T47D (cell line): Measurements from ENCODE around the gene FBH1.
A peak's percentile ranks its signal among the peaks of the same experiment; 100 is the strongest.
"Not testable (repeated sequence)": the region's sequence is repeated elsewhere in the genome, so short reads cannot be mapped to it uniquely, and the experiment has no call there.

Source experiments
- DNase-seq, 2 experiments: peaks; one replicate each; pipeline versions ENCODE4 v3.0.0 to v3.0.0-alpha.2; 2011 to 2012; ENCODE audit warnings: low read depth in 1 of 2, low spot score in 1 of 2
- JUND ChIP-seq: IDR thresholded peaks from 2 replicates; pipeline ENCODE4 v1.6.1; 2012; ENCODE audit warnings: low read depth
- in situ Hi-C: cut with HindIII; loops from 2 replicates; pipeline ENCODE4 v1.10.0; 2016; ENCODE audit warnings: low sequenced_read_pairs, low pct_unique_long_range_greater_than_20kb

Gene FBH1

DNA sequence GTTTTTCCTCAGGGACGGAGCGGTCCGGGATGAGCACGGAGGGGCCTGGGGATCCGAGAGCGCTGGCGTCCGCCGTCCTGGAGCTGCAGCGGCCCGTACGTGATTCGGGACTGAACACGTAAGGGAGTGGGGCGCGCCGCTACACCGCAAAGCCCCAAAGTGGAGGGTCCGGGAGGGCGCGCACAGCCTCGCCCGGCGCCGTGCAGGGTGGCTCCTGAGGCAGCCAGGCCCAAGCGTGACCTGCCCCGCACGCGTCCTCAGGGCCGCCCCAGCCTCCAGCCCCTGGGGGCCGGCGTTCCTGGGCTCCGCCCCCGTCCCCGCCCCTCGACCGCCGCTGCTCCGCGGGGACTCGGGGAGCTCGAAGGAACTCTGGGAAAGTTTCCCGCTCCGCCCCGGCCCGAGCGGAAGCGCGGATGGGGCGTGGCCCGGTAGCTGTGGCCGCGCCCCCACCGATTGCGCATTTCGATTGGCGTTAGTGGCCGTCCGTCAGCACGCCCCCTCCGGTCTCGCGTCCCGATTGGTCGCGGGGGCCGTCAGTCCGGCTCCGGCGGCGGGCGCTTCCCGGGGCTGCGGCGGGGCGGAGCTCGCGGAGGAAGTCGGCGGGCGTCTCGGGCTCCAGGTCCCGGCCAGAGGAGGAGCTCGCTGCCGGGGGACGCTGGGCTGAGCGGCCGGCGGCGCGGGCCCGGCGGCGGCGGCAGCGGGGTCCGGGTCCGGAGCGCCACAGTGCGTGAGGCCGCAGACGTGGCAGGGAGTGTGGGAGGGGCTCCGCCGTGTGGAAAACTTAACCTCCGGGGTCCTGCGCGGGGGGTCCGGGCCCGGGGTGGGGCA lies at the start of gene FBH1, which contains the start of gene ANKRD16:
TSS of gene FBH1 (plus strand) at position 620 of the 828 bp plus-strand sequence. CDS start at position 723, 103 bp downstream.
TSS of gene ANKRD16 (minus strand) at position 270 of the 828 bp plus-strand sequence. CDS start 539 bp downstream, outside the sequence.
- TF ChIP-seq JUND, result no peak
- in situ Hi-C loops, result no loop called here

GRCh38 chr10:5840314-5841307 lies 49.4 kb upstream of the FBH1 start:
- no peak for DNase-seq

More for the DNA sequence above, at the start of gene FBH1, which contains the start of gene ANKRD16:
- DNase-seq, result peak; percentile 98 to 100

GRCh38 chr10:5841965-5842364 lies 48.1 kb upstream of the FBH1 start:
- no peak for DNase-seq

More at GRCh38 chr10:5840314-5841307, 49.4 kb upstream of the FBH1 start:
- in situ Hi-C loops, result no loop called here
- no peak for TF ChIP-seq JUND

GRCh38 chr10:5843686-5844344 lies 46.2 kb upstream of the FBH1 start:
- no peak for DNase-seq
- TF ChIP-seq JUND, result no peak
- in situ Hi-C loops, result no loop called here

More at GRCh38 chr10:5841965-5842364, 48.1 kb upstream of the FBH1 start:
- TF ChIP-seq JUND, result no peak
- in situ Hi-C loops, result no loop called here

DNA sequence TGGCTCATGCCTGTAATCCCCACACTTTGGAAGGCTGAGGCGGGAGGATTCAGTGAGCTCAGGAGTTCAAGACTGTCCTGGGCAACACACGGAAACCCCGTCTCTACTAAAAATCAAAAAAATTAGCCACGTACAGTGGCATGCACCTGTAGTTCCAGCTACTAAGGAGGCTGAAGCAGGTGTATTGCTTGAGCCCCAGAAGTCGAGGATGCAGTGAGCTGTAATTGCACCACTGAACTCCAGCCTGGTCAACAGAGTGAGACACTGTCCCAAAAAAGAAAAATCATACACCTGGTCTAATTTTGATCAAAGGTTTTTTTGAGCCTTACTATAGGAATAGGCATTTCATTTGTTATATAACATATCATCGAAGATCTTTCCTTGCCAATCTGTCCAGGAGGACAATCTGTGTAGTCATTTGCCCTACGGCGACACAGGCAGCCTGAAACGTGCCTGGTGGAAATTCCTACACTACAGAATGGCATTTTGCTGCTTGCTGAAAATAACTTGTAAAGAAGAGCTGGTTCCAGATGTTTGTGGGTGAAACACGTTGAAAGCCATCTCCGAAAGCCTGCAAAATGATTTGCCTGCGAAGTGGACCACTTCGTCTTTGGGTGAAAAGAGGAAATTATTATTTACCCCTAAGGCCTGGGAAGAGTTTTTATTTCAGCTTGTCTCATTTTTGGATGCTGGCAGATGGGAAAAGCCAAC lies 45.5 kb upstream of the FBH1 start:
- no peak for DNase-seq

GRCh38 chr10:5846667-5847066 lies 43.4 kb upstream of the FBH1 start:
- DNase-seq, result not testable (repeated sequence)

More for the DNA sequence above, 45.5 kb upstream of the FBH1 start:
- TF ChIP-seq JUND, result no peak
- in situ Hi-C loops, result no loop called here

DNA sequence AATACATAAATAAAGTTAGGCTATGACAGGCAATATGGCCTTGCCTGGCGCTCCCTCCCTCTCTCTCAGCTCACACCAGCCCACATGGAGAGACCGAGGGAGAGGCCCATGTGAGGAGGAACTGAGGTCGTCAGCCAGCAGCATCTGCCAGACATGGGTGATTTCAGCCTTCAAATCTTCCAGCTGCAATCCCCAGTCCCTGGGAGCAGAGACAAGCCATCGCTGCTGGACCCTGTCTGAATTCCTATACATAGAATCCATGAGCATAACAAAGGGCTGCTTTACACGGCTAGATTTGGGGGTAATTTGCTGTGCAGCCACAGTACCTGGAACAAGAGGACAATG lies 35.9 kb upstream of the FBH1 start:
- DNase-seq, result no peak
- in situ Hi-C loops, result no loop called here
- TF ChIP-seq JUND, result no peak

More at GRCh38 chr10:5846667-5847066, 43.4 kb upstream of the FBH1 start:
- in situ Hi-C loops, result not testable (repeated sequence)

DNA sequence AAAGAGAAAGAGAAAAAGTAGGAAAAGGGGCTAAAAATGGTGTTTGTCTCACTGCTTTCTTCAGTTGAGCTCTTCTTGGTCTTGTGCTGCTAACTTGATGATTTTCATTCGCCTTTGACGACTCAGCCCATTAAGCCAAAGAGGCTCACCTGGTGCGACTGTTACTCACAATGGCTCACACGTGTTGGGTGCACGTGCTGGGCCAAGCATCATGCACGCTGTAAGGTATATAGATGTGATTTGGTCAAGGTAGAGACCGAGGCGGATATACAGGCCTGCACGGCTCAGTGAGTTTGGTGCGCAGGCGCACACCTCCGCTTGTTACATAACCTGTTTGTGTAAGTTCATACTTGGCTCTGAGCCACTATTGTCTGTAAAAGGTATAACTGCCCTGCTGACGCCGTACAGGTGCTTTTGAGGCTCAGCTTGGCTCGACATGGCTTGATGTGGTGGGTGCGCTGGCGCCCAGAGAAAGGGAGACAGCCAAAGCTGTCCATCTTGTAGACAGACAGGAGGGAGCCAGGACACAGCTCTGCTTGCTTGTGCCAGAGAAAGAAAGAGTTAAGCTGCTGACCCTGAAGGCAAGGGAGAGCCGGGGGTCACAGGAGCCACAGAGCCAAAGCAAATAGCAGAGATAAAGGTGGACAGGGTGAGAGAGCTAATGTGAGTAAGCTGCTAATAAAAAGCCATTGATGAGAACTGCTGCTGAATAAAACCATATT lies 33.9 kb upstream of the FBH1 start:
- DNase-seq, result no peak
- no peak for TF ChIP-seq JUND
- in situ Hi-C loops, result no loop called here

DNA sequence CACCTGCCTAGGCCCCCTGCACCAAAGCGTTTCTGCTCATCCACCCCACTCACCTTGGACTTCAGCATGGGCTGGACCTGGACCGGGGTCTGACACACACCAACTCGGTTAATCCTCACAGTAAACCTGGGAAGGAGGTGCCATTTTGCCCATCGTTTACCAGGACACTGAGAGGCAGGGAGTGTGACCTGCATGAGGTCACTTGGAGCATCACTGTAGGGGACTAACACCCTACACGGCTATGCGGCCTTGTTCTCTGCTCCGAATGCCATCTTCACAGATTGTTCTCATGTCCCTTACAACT lies 33.4 kb upstream of the FBH1 start:
- TF ChIP-seq JUND, result no peak
- no peak for DNase-seq
- in situ Hi-C loops, result no loop called here

DNA sequence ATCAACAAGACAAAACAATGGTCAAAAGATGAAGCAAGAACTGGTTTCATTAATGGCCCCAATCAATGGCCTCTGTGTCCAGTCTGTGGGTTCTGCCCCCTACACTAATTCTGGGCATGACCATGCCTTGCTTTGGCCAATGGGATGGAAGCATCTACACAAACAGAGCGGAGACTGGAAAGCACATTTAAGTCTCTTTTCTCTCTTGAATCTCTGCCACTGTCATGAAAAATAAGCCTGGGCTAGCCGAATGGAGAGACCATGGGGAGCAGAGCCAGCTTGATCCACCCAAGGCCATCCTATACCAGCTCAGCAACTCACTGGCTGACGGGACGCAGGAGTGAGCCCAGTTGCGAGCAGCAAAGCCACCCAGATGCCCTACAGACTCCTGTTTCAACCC lies 31.2 kb upstream of the FBH1 start:
- DNase-seq, result no peak
- in situ Hi-C loops, result no loop called here
- TF ChIP-seq JUND, result no peak

DNA sequence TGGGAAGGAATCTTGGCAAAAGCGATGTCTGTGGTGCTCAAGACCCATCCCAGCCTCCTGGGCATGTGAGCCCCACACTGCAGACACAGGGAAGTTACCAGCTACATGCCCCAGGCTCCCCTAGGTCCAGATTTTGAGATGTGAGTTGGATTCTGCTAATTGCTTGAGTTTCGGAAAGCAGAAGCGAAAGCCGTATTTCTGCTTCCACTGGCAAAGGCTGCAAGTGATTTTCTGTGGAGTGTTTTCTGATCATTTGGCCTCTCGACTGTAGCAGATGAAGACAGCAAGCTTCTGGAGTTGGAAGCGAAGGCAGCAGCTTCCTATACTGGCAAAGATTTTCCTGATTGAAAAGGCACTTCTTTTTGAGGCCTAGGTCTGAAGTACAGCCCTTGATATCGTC lies 30.0 kb upstream of the FBH1 start:
- no peak for TF ChIP-seq JUND
- in situ Hi-C loops, result no loop called here
- DNase-seq, result no peak
